PC-3 (cell line): ENCODE measurements around the gene BPI.

Source experiments
- EZH2phosphoT487 ChIP-seq: fragments of 300-600 bp; sonication (generic); IDR thresholded peaks from 2 replicates; pipeline ENCODE4 v1.6.1; 2018; ENCODE audit warnings: mild to moderate bottlenecking, antibody characterized with exemption, low read length, borderline replicate concordance
- TF ChIP-seq, protein P1 (sequence below): fragments of 300-600 bp; sonication (generic); conservative IDR thresholded peaks from 2 replicates; pipeline ENCODE4 v1.5.1; 2017; ENCODE audit warnings: antibody characterized with exemption, low read depth, mild to moderate bottlenecking, low read length

DNA sequence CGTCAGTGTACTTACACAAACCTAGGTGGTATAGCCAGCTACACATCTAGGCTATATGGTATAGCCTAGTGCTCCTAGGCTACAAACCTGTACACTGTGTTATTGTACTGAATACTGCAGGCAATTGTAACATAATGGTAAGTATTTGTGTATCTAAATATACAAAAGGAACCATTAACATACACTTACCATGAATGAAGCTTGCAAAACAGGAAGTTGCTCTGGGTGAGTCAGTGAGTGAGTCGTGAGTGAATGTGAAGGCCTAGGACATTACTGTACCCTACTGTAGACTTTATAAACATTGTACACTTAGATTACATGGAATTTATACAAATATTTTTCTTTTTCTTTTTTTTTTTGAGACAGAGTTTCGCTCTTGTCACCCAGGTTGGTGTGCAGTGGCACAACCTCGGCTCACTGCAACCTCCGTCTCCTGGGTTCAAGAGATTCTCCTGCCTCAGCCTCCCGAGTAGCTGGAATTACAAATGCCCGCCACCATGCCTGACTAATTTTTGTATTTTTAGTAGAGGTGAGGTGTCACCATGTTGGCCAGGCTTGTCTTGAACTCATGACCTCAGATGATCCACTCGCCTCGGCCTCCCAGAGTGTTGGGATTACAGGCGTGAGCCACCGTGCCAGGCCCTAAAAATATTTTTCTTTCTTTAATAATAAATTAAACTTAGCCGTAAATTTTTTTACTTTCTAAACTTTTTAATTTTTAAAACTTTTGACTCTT lies 28.0 kb upstream of the BPI start:
- TF ChIP-seq, protein P1, sequence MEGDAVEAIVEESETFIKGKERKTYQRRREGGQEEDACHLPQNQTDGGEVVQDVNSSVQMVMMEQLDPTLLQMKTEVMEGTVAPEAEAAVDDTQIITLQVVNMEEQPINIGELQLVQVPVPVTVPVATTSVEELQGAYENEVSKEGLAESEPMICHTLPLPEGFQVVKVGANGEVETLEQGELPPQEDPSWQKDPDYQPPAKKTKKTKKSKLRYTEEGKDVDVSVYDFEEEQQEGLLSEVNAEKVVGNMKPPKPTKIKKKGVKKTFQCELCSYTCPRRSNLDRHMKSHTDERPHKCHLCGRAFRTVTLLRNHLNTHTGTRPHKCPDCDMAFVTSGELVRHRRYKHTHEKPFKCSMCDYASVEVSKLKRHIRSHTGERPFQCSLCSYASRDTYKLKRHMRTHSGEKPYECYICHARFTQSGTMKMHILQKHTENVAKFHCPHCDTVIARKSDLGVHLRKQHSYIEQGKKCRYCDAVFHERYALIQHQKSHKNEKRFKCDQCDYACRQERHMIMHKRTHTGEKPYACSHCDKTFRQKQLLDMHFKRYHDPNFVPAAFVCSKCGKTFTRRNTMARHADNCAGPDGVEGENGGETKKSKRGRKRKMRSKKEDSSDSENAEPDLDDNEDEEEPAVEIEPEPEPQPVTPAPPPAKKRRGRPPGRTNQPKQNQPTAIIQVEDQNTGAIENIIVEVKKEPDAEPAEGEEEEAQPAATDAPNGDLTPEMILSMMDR: no peak
- no peak for TF ChIP-seq EZH2phosphoT487
